Measurements from ENCODE around the gene FHOD3. TPM values are rescaled to one million over a fixed set of nuclear protein-coding genes. Genes with fewer than 3 reads are reported as not detected.

Gene FHOD3
- total RNA-seq, 1 experiment from 2014 or later = 10.6 TPM

- H3K27ac ChIP-seq = peak overlapping the region; percentile 26; the same call in 1 of the 2 replicates
- no peaks in the 10 kb centered on the region for H3F3A ChIP-seq (ENCODE audit: insufficient read depth, low read depth)
- TF ChIP-seq EZH2 (IDR thresholded peaks at IDR 0.05; ENCODE audit: low read depth) (no peak), CTCF (conservative IDR thresholded peaks at IDR 0.05) (no peak)
- ChIA-PET POLR2A (ENCODE audit: unreplicated experiment) (no interaction called here), CTCF (no interaction called here)
- H3K36me3 ChIP-seq (ENCODE audit: low read depth) = no peaks in the 10 kb centered on the region
- no peaks in the 10 kb centered on the region for H4K20me1 ChIP-seq (ENCODE audit: insufficient read depth)
- no peaks in the 10 kb centered on the region for H3K9me3 ChIP-seq (ENCODE audit: insufficient read depth, low read depth)
- no peaks in the 10 kb centered on the region for H3K9me2 ChIP-seq (ENCODE audit: insufficient read depth)
- H3K4me1 ChIP-seq (replicated peaks; ENCODE audit: insufficient read depth) = peaks cover 4% of the 10 kb centered on the region; the same call in 1 of the 2 replicates
- intact Hi-C loops (cut with micrococcal nuclease; ENCODE audit: unreplicated experiment) = no loop called here
- no peaks in the 10 kb centered on the region for H3K79me2 ChIP-seq (ENCODE audit: low read depth)
- DNase-seq = no peak
- no peak overlapping the region for H3K4me2 ChIP-seq
- BruUV-seq (replicated peaks) = no TSS peak
- H2AFZ ChIP-seq = no peak overlapping the region
- no peak overlapping the region for H3K4me3 ChIP-seq
- no peaks in the 10 kb centered on the region for H3K27me3 ChIP-seq (ENCODE audit: insufficient read depth, low read depth)
Observed at GRCh38 chr18:36420826-36421225, 123.3 kb downstream of the FHOD3 start.

- intact Hi-C loops (cut with micrococcal nuclease; ENCODE audit: unreplicated experiment) = no loop called here
- no peaks in the 10 kb centered on the region for H3K79me2 ChIP-seq (ENCODE audit: low read depth)
- ChIA-PET POLR2A (ENCODE audit: unreplicated experiment) (interaction anchor here (0.5 kb wide), 1 partner anchor 68 kb away, joined by 3 read pairs; no protein-coding TSS in a partner anchor), CTCF (no interaction called here)
- H4K20me1 ChIP-seq (ENCODE audit: insufficient read depth) = no peaks in the 10 kb centered on the region
- no peak overlapping the region for H2AFZ ChIP-seq
- H3K4me1 ChIP-seq (replicated peaks; ENCODE audit: insufficient read depth) = peaks cover 4% of the 10 kb centered on the region; the same call in 1 of the 2 replicates
- no peaks in the 10 kb centered on the region for H3K27me3 ChIP-seq (ENCODE audit: insufficient read depth, low read depth)
- no peaks in the 10 kb centered on the region for H3K36me3 ChIP-seq (ENCODE audit: low read depth)
- no peaks in the 10 kb centered on the region for H3F3A ChIP-seq (ENCODE audit: insufficient read depth, low read depth)
- no peak for TF ChIP-seq CTCF (conservative IDR thresholded peaks at IDR 0.05)
- TF ChIP-seq EZH2 (IDR thresholded peaks at IDR 0.05; ENCODE audit: low read depth) = no peak
- no peak overlapping the region for H3K27ac ChIP-seq
- no TSS peak for BruUV-seq (replicated peaks)
- H3K4me2 ChIP-seq = no peak overlapping the region
- no peaks in the 10 kb centered on the region for H3K9me2 ChIP-seq (ENCODE audit: insufficient read depth)
- DNase-seq = no peak
- no peaks in the 10 kb centered on the region for H3K9me3 ChIP-seq (ENCODE audit: insufficient read depth, low read depth)
- H3K4me3 ChIP-seq = no peak overlapping the region
Observed at GRCh38 chr18:36424741-36425142, 127.2 kb downstream of the FHOD3 start.

- no peak overlapping the region for H3K27ac ChIP-seq
- no peak overlapping the region for H3K4me2 ChIP-seq
- H4K20me1 ChIP-seq (ENCODE audit: insufficient read depth) = no peaks in the 10 kb centered on the region
- TF ChIP-seq CTCF (conservative IDR thresholded peaks at IDR 0.05) (no peak), EZH2 (IDR thresholded peaks at IDR 0.05; ENCODE audit: low read depth) (no peak)
- H3K27me3 ChIP-seq (ENCODE audit: insufficient read depth, low read depth) = no peaks in the 10 kb centered on the region
- H3K9me3 ChIP-seq (ENCODE audit: insufficient read depth, low read depth) = no peaks in the 10 kb centered on the region
- H3K79me2 ChIP-seq (ENCODE audit: low read depth) = no peaks in the 10 kb centered on the region
- no peaks in the 10 kb centered on the region for H3F3A ChIP-seq (ENCODE audit: insufficient read depth, low read depth)
- no peak overlapping the region for H3K4me3 ChIP-seq
- ChIA-PET CTCF (no interaction called here), POLR2A (ENCODE audit: unreplicated experiment) (no interaction called here)
- intact Hi-C loops (cut with micrococcal nuclease; ENCODE audit: unreplicated experiment) = no loop called here
- no peaks in the 10 kb centered on the region for H3K36me3 ChIP-seq (ENCODE audit: low read depth)
- H2AFZ ChIP-seq = no peak overlapping the region
- BruUV-seq (replicated peaks) = no TSS peak
- no peaks in the 10 kb centered on the region for H3K9me2 ChIP-seq (ENCODE audit: insufficient read depth)
- H3K4me1 ChIP-seq (replicated peaks; ENCODE audit: insufficient read depth) = no peaks in the 10 kb centered on the region
- DNase-seq = no peak
Observed at GRCh38 chr18:36427369-36427768, 129.9 kb downstream of the FHOD3 start.

Data from PC-9 (cell line).